ENCODE data around the gene KNCN.

Gene KNCN

GRCh38 chr1:46523496-46524353, 27.7 kb downstream of the KNCN start:
- no peak for TF ChIP-seq CTCF (IDR thresholded peaks at IDR 0.05; ENCODE audit: control insufficient read depth, insufficient read depth, low read depth, low read length, missing control alignments)

GRCh38 chr1:46522969-46523320, 28.5 kb downstream of the KNCN start:
- TF ChIP-seq CTCF (IDR thresholded peaks at IDR 0.05; ENCODE audit: control insufficient read depth, insufficient read depth, low read depth, low read length, missing control alignments): no peak
- H3K4me3 ChIP-seq (ENCODE audit: control insufficient read depth, low read depth, low read length): no peak overlapping the region
- no peak for DNase-seq (ENCODE audit: low read depth)

More at GRCh38 chr1:46523496-46524353, 27.7 kb downstream of the KNCN start:
- H3K4me3 ChIP-seq (ENCODE audit: control insufficient read depth, low read depth, low read length): no peak overlapping the region
- no peak for DNase-seq (ENCODE audit: low read depth)

- no peak overlapping the region for H3K4me3 ChIP-seq (ENCODE audit: control insufficient read depth, low read depth, low read length)
- peak; percentile 78 for DNase-seq (ENCODE audit: low read depth)
- no peak for TF ChIP-seq CTCF (IDR thresholded peaks at IDR 0.05; ENCODE audit: control insufficient read depth, insufficient read depth, low read depth, low read length, missing control alignments)
Observed at GRCh38 chr1:46522184-46522968, 29.1 kb downstream of the KNCN start.

- TF ChIP-seq CTCF (IDR thresholded peaks at IDR 0.05; ENCODE audit: control insufficient read depth, insufficient read depth, low read depth, low read length, missing control alignments): no peak
- H3K4me3 ChIP-seq (ENCODE audit: control insufficient read depth, low read depth, low read length): no peak overlapping the region
- DNase-seq (ENCODE audit: low read depth): no peak
Observed at GRCh38 chr1:46521414-46521813, 30.0 kb downstream of the KNCN start.

GRCh38 chr1:46520063-46520911, 31.2 kb downstream of the KNCN start:
- peak; percentile 31 for DNase-seq (ENCODE audit: low read depth)
- no peak overlapping the region for H3K4me3 ChIP-seq (ENCODE audit: control insufficient read depth, low read depth, low read length)
- TF ChIP-seq CTCF (IDR thresholded peaks at IDR 0.05; ENCODE audit: control insufficient read depth, insufficient read depth, low read depth, low read length, missing control alignments): no peak

- no peak for TF ChIP-seq CTCF (IDR thresholded peaks at IDR 0.05; ENCODE audit: control insufficient read depth, insufficient read depth, low read depth, low read length, missing control alignments)
- no peak overlapping the region for H3K4me3 ChIP-seq (ENCODE audit: control insufficient read depth, low read depth, low read length)
- DNase-seq (ENCODE audit: low read depth): no peak
Observed at GRCh38 chr1:46519209-46519608, 32.2 kb downstream of the KNCN start.
